Karpas-422 (cell line): Measurements from ENCODE around the gene METTL27. TPM values are rescaled to one million over a fixed set of nuclear protein-coding genes. Genes with fewer than 3 reads are reported as not detected.

Source experiments
- DNase-seq: peaks from one replicate; pipeline ENCODE4 v3.0.0-alpha.2; 2015
- H2AFZ ChIP-seq: fragments of 200-600 bp; sonication (generic); 2 replicates; pipeline ENCODE4 v1.6.1; 2014; ENCODE audit warnings: antibody characterized with exemption, low read length, mixed read lengths
- H3K27ac ChIP-seq: fragments of 200-600 bp; sonication (generic); 2 replicates; pipeline ENCODE4 v1.5.1; 2014; ENCODE audit warnings: mild to moderate bottlenecking, low read length, moderate library complexity
- H3K27me3 ChIP-seq: fragments of 200-600 bp; sonication (generic); 2 replicates; pipeline ENCODE4 v1.6.1; 2014; ENCODE audit warnings: low read length, mixed read lengths
- H3K36me3 ChIP-seq: fragments of 200-600 bp; sonication (generic); 2 replicates; pipeline ENCODE4 v1.6.1; 2014; ENCODE audit warnings: low read length, mixed read lengths; ENCODE audit not compliant: insufficient read depth
- H3K4me1 ChIP-seq: fragments of 200-600 bp; sonication (generic); 2 replicates; pipeline ENCODE4 v1.6.1; 2014; ENCODE audit warnings: mild to moderate bottlenecking, low read length, mixed read lengths
- H3K4me2 ChIP-seq: fragments of 200-600 bp; sonication (generic); 2 replicates; pipeline ENCODE4 v1.6.1; 2014; ENCODE audit warnings: low read length, low read depth, mild to moderate bottlenecking; ENCODE audit not compliant: poor library complexity, severe bottlenecking
- H3K4me3 ChIP-seq: fragments of 200-600 bp; sonication (generic); 2 replicates; pipeline ENCODE4 v1.5.1; 2014; ENCODE audit warnings: mild to moderate bottlenecking, antibody characterized with exemption, low read length, mixed read lengths
- H3K79me2 ChIP-seq: fragments of 200-600 bp; sonication (generic); 2 replicates; pipeline ENCODE4 v1.6.1; 2014; ENCODE audit warnings: mild to moderate bottlenecking, low read length, mixed read lengths
- H3K9ac ChIP-seq: fragments of 200-600 bp; sonication (generic); 2 replicates; pipeline ENCODE4 v1.6.0; 2014; ENCODE audit warnings: low read length
- H3K9me2 ChIP-seq: fragments of 200-600 bp; sonication (generic), shearing (Covaris generic); replicated peaks from 2 replicates; pipeline ENCODE4 v1.6.0; 2014; ENCODE audit warnings: mild to moderate bottlenecking, low read length, moderate library complexity; ENCODE audit not compliant: insufficient read depth
- H3K9me3 ChIP-seq: fragments of 300-700, 200-600 bp; sonication (generic); 2 replicates; pipeline ENCODE4 v1.6.1; 2014; ENCODE audit warnings: low read length, mixed read lengths
- H4K20me1 ChIP-seq: fragments of 200-600 bp; sonication (generic); 2 replicates; pipeline ENCODE4 v1.6.1; 2014; ENCODE audit warnings: mild to moderate bottlenecking, antibody characterized with exemption, low read length, low read depth; ENCODE audit not compliant: insufficient read depth
- total RNA-seq: library from RNA; depleted of rRNA; stranded (reverse); fragments of >200 nt; shearing (Covaris generic); gene quantifications from 2 replicates; pipeline ENCODE4 v1.2.3, GENCODE V29; 2014; ENCODE audit warnings: low replicate concordance; rRNA removed

The METTL27 gene, protein sequence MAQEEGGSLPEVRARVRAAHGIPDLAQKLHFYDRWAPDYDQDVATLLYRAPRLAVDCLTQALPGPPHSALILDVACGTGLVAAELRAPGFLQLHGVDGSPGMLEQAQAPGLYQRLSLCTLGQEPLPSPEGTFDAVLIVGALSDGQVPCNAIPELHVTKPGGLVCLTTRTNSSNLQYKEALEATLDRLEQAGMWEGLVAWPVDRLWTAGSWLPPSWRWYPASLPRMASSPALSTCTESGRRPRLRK
- not detected in 2 replicates for total RNA-seq

DNA sequence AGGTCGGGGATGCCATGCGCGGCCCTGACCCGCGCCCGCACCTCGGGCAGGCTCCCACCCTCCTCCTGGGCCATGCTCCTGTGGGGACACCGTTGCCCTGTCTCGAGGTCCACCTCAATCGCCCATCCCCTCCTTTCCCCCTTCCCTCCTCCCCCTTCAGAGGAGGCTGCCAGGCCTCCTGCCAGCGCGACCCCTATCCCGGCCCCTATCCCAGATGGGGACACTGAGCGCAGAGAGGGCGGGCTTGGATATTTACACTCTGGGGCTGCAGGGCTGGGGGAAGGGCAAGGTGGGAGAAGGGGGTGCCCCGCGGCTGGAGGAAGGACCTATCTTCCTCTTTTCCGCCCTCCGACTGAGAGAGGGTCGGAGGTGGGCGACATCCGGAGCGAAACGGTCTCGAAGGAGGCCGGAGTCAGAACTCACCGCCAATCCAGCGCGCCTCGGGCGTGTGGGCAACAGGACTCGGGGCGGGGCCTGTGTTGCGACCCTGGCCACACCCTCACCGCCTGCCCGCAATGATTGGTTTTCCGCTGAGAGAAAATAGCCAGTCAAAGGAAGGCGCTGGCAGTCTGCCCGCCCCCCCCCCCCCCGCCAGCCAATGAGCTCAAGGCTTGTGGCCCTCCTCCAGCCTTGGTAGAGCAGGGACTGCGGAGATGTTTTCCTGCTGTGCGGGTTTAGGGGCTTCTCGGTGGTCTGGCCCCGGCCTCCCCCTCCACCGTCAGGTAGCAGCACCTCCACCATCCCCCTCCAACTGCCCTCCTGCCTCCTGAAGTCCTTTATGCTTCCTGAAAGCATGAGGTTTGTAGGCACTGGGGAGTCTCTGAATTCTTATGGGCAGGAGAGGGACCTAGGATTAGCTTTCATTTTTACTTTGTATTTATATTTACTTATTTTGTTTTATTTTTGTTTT lies at the start of gene METTL27:
Gene METTL27 (minus strand): TSS at position 450 of the 910 bp plus-strand sequence. CDS start 376 bp downstream, at position 74.
- peak within 1 kb of the TSS; percentile 63 for H3K4me2 ChIP-seq
- H3K9me2 ChIP-seq, result no peaks in the 10 kb centered on the region
- no peaks in the 10 kb centered on the region for H3K27me3 ChIP-seq
- no peaks in the 10 kb centered on the region for H3K79me2 ChIP-seq
- H3K4me3 ChIP-seq, result peak within 1 kb of the TSS; percentile 45; the same call in 1 of the 2 replicates
- peak within 1 kb of the TSS; percentile 92; the same call in 1 of the 2 replicates for H2AFZ ChIP-seq
- H3K36me3 ChIP-seq, result no peaks in the 10 kb centered on the region
- H4K20me1 ChIP-seq, result no peaks in the 10 kb centered on the region
- peak; percentile 95 for DNase-seq
- no peak within 1 kb of the TSS for H3K27ac ChIP-seq
- H3K9ac ChIP-seq, result peak within 1 kb of the TSS; percentile 56
- H3K4me1 ChIP-seq, result peaks cover 4% of the 10 kb centered on the region
- H3K9me3 ChIP-seq, result no peaks in the 10 kb centered on the region

DNA sequence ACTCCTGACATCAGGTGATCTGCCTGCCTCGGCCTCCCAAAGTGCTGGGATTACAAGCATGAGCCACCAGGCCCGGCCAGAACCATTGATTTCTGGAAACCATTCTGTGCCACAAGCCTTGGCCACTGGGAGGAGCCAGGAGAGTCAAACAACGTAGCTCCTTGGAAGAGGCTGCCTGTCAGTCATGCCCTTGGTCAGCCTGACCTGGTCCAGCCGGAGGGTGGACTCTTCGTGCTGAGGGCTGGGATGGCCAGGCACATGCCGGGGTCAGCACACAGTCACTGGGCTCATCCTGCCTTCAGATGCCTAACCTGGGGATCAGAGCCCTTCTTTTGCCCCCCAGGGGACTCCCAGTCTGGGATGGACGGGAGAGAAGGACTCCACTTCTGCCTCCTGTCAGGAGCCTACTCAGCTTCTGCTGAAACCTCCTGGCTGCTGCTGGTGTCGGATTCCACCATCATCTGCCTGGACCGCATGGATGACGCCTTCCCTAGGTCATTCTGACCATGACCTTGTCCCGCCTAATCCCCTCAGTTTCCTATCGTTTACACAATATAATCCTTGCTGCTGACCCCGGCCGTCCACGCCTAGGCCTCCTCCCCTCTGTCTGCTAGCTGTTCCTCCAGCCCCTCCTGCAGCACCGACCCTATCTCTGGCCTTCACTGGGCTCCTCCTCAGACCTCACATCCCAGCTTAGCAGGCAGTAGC lies 49.0 kb upstream of the METTL27 start:
- H3K36me3 ChIP-seq, result no peaks in the 10 kb centered on the region
- no peaks in the 10 kb centered on the region for H3K27me3 ChIP-seq
- H3K4me3 ChIP-seq, result no peak overlapping the region
- H3K4me1 ChIP-seq, result no peaks in the 10 kb centered on the region
- no peaks in the 10 kb centered on the region for H3K9me2 ChIP-seq
- H3K27ac ChIP-seq, result no peak overlapping the region
- 0 out of 2 replicates have a peak, but pooled peaks cover 3% of the 10 kb centered on the region for H3K9me3 ChIP-seq
- H3K9ac ChIP-seq, result no peak overlapping the region
- no peaks in the 10 kb centered on the region for H4K20me1 ChIP-seq
- no peaks in the 10 kb centered on the region for H3K79me2 ChIP-seq
- no peak overlapping the region for H3K4me2 ChIP-seq
- no peak for DNase-seq
- no peak overlapping the region for H2AFZ ChIP-seq

DNA sequence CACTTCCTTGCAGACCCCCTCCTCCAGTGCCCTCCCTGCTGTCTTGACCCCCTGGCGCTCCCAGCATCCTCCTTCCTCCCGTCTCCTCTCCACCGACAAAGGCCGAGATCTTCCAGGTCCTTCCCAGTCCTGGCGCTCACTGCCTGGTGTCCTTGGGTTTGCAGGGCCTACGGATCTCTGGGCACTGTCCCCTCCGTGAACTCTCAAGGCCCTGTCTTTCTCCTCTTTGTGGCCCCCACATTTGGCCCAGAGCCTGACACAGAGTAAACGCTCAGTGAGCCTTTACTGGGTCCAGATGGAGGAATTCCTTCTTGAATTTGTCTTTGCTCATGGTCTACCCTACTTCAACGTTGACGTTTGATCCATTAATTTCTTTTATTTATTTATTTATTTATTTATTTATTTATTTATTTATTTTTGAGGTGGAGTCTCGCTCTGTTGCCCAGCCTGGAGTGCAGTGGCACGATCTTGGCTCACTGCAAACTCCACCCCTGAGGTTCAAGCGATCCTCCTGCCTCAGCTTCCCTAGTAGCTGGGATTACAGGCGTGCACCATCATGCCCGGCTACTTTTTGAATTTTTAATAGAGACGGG lies 48.3 kb upstream of the METTL27 start:
- H3K9me3 ChIP-seq, result no peaks in the 10 kb centered on the region
- H3K36me3 ChIP-seq, result no peaks in the 10 kb centered on the region
- H4K20me1 ChIP-seq, result no peaks in the 10 kb centered on the region
- H3K4me1 ChIP-seq, result no peaks in the 10 kb centered on the region
- H3K9me2 ChIP-seq, result no peaks in the 10 kb centered on the region
- H3K4me2 ChIP-seq, result no peak overlapping the region
- no peak overlapping the region for H3K4me3 ChIP-seq
- no peak overlapping the region for H2AFZ ChIP-seq
- no peak overlapping the region for H3K27ac ChIP-seq
- no peak overlapping the region for H3K9ac ChIP-seq
- H3K27me3 ChIP-seq, result no peaks in the 10 kb centered on the region
- no peaks in the 10 kb centered on the region for H3K79me2 ChIP-seq
- no peak for DNase-seq

DNA sequence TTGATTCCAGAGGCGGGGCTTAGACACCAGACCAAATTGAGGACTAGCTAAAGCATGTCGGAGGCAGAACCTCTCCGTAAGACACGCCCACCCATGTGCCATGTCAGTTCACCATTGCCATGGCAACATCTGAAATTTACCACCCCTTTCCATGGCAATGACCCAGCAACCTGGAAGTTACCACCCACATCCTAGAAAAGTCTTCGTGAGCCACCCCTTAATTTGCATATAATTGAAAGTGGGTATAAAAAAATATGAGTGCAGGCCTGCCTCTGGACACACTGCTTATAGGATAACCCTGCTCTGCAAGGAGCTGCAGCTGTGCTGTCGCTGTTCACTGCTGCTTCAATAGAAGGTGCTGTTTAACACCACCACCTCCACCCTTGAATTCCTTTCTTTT lies 46.6 kb upstream of the METTL27 start:
- no peak for DNase-seq
- no peak overlapping the region for H3K4me3 ChIP-seq
- H3K79me2 ChIP-seq, result no peaks in the 10 kb centered on the region
- no peak overlapping the region for H3K9ac ChIP-seq
- no peak overlapping the region for H2AFZ ChIP-seq
- no peaks in the 10 kb centered on the region for H3K9me2 ChIP-seq
- H3K27ac ChIP-seq, result no peak overlapping the region
- no peaks in the 10 kb centered on the region for H3K27me3 ChIP-seq
- no peaks in the 10 kb centered on the region for H4K20me1 ChIP-seq
- H3K36me3 ChIP-seq, result no peaks in the 10 kb centered on the region
- H3K4me1 ChIP-seq, result no peaks in the 10 kb centered on the region
- no peak overlapping the region for H3K4me2 ChIP-seq
- H3K9me3 ChIP-seq, result no peaks in the 10 kb centered on the region

DNA sequence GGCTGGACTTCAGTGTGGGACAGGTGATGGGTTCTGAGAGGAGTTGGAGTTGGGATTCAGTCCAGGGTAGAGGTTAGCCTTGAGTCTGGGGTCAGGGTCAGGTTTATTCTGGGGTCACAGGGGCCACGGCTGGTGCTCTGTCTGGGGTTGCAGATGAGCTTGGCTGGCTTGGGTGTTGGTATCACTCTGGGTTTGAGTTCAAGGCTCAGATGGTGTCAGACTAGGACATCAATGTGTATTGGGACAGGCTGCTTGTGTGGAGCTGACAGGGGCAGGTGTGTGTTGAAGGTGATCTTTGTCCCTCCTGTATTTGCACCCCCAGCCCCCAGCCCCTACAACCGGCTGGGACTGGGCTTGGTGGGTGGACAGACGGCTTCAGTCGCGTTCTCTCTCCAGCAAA lies 45.4 kb upstream of the METTL27 start:
- no peak overlapping the region for H3K4me3 ChIP-seq
- no peak overlapping the region for H3K4me2 ChIP-seq
- H3K9ac ChIP-seq, result no peak overlapping the region
- H3K9me2 ChIP-seq, result no peaks in the 10 kb centered on the region
- H3K27ac ChIP-seq, result no peak overlapping the region
- no peaks in the 10 kb centered on the region for H3K36me3 ChIP-seq
- H2AFZ ChIP-seq, result no peak overlapping the region
- no peaks in the 10 kb centered on the region for H3K9me3 ChIP-seq
- DNase-seq, result no peak
- no peaks in the 10 kb centered on the region for H4K20me1 ChIP-seq
- H3K27me3 ChIP-seq, result no peaks in the 10 kb centered on the region
- no peaks in the 10 kb centered on the region for H3K79me2 ChIP-seq
- H3K4me1 ChIP-seq, result no peaks in the 10 kb centered on the region

DNA sequence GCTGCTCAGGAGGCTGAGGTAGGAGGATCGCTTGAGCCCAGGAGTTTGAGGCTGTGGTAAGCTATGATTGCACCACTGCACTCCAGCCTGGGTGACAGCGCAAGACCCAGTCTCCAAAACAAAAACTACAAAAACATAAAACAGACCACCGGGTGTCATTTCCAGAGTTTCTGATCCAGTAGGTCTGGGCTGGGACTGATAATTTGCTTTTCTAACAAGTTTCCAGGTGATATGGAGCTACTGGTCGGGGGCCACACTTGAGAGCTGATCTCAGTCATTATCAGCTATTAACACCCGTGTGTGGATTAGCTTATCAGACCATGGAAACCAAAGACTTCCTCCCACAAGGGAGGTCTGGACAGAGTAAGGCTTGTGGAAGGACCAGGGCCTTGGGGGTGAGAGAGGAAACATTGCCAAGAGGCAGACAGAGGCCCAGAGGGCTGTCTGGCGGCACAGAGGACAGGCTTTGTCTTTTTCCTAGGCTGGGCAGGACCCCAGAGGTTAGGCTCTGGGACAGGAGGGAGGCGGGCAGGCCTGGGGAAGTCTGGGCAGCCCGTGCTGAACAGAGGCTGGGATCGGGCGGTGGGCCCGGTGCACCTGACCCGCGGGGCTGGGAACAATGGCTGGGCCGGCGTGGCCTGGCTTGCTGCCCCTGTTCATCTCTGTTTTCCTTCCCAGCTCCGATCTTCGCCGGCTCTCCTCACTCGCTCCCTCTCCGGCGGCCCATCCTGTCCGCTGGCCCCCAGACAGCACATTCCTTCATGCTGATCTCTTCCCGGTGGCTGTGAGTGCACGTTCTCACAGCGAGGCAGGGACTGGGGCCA lies 43.9 kb upstream of the METTL27 start:
- Histone ChIP-seq H3K4me2 (no peak overlapping the region), H3K27me3 (no peaks in the 10 kb centered on the region), H2AFZ (no peak overlapping the region), H3K9me2 (no peaks in the 10 kb centered on the region), H3K79me2 (no peaks in the 10 kb centered on the region), H4K20me1 (no peaks in the 10 kb centered on the region), H3K9ac (no peak overlapping the region), H3K36me3 (no peaks in the 10 kb centered on the region), H3K9me3 (no peaks in the 10 kb centered on the region), H3K27ac (no peak overlapping the region), H3K4me3 (no peak overlapping the region), H3K4me1 (no peaks in the 10 kb centered on the region)
- no peak for DNase-seq

DNA sequence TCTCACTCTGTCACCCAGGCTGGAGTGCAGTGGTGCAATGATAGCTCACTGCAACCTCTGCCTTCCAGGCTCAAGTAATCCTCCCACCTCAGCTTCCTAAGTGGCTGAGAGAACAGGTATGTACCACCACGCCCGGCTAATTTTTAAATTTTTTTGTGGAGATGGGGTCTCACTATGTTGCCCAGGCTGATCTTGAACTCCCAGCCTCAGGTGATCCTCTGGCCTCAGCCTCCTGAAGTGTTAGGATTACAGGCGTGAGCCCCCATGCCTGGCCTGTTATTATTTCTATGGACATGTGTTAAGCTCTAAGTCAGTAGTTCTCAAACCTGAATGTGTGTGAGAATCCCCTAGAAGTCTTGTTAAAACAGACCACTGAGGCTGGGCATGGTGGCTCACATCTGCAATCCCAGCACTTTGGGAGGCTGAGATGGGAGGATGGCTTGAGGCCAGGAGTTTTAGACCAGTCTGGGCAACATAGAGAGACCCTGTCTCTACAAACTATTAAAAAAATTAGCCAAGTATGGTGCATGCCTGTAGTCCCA lies 43.2 kb upstream of the METTL27 start:
- DNase-seq, result no peak
- Histone ChIP-seq H3K79me2 (no peaks in the 10 kb centered on the region), H3K4me2 (no peak overlapping the region), H3K4me1 (no peaks in the 10 kb centered on the region), H3K27ac (no peak overlapping the region), H3K9ac (no peak overlapping the region), H3K9me2 (no peaks in the 10 kb centered on the region), H3K27me3 (no peaks in the 10 kb centered on the region), H3K36me3 (no peaks in the 10 kb centered on the region), H2AFZ (no peak overlapping the region), H3K9me3 (no peaks in the 10 kb centered on the region), H4K20me1 (no peaks in the 10 kb centered on the region), H3K4me3 (no peak overlapping the region)
